Measurements from ENCODE around the gene GPAT3.

GPAT3 gene

DNA sequence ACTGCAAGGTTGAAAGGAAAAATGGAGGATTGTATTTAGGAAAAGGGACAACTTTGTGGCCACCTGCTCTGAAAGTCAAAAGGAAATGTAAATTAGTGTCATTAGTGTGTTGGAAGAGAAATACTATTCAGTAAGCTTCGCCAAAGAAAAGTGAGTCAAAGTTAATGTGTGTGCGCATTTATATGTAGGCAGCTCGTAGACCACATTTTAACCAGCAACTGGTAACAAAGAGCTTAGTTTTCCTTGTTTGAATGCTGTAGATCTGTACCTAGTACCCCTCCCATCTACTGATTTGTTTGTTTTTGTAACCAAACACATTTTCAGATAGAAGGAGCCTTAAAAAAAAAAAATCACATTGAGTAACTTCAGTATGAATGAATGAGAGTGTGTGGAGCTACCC, 69.3 kb downstream of the GPAT3 start:
- no peak for TF ChIP-seq ZFX (IDR thresholded peaks at IDR 0.05)
- TF ChIP-seq, protein P1, sequence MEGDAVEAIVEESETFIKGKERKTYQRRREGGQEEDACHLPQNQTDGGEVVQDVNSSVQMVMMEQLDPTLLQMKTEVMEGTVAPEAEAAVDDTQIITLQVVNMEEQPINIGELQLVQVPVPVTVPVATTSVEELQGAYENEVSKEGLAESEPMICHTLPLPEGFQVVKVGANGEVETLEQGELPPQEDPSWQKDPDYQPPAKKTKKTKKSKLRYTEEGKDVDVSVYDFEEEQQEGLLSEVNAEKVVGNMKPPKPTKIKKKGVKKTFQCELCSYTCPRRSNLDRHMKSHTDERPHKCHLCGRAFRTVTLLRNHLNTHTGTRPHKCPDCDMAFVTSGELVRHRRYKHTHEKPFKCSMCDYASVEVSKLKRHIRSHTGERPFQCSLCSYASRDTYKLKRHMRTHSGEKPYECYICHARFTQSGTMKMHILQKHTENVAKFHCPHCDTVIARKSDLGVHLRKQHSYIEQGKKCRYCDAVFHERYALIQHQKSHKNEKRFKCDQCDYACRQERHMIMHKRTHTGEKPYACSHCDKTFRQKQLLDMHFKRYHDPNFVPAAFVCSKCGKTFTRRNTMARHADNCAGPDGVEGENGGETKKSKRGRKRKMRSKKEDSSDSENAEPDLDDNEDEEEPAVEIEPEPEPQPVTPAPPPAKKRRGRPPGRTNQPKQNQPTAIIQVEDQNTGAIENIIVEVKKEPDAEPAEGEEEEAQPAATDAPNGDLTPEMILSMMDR (conservative IDR thresholded peaks at IDR 0.05): no peak
- no peak overlapping the region for H3K27ac ChIP-seq

DNA sequence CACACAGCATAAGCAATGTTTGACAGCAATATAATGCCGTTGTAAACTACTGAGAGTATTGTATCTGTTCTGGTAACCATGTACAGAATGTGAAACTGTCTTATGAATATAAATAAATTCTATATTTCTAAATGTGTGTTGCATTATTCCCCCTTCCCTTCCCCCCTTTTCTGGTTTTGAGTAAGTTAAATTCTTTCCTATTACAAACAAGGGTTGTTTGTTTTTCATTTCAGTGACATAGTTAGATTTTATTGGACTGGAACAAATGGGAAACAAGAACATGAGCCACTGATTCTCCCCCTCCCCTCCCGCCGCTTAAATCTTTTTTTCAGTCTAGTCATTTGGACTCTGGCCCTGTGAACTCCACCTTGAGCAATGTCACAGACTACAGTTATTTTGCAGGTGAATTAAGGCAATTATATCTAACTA, 69.8 kb downstream of the GPAT3 start:
- H3K27ac ChIP-seq: no peak overlapping the region
- TF ChIP-seq, protein P1 (conservative IDR thresholded peaks at IDR 0.05): no peak
- no peak for TF ChIP-seq ZFX (IDR thresholded peaks at IDR 0.05)

DNA sequence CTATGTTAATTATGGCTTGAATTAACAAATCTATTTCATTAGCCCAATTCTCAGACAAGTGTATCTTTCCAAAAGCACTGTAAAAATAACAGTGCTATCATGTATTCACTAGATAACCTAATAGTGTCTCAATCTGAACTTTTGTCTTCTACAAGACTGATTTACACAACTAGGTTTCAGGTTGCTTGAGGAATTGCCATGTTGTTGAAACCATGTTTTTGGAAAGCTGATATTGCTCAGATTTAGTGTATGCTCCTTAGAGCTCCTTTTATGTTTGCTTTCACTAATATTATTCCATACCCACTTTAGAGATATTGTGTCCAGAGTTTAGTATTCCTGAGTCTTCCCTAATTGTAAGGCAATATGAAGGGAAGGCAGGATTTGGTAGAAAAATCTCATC, 70.6 kb downstream of the GPAT3 start:
- no peak overlapping the region for H3K27ac ChIP-seq
- TF ChIP-seq ZFX (IDR thresholded peaks at IDR 0.05): no peak
- TF ChIP-seq, protein P1 (conservative IDR thresholded peaks at IDR 0.05): no peak

DNA sequence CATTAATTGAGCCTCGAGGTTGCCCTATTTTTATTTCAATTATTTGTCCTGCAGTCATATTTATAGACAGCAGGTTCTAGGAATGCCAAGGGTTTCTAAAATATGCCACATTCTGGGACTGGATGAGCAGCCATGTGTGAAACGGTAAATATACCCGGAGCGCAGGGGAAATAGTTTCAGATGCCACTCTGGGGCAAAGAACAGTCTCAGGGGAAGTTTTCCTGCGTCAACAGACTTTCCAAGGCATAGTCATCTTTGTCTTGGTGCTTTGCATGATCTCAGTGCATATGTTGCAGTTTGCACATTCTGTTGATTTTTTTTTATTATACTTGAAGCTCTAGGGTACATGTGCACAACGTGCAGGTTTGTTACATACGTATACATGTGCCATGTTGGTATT, 71.0 kb downstream of the GPAT3 start:
- H3K27ac ChIP-seq: no peak overlapping the region
- TF ChIP-seq ZFX (IDR thresholded peaks at IDR 0.05): no peak
- TF ChIP-seq, protein P1 (conservative IDR thresholded peaks at IDR 0.05): no peak

DNA sequence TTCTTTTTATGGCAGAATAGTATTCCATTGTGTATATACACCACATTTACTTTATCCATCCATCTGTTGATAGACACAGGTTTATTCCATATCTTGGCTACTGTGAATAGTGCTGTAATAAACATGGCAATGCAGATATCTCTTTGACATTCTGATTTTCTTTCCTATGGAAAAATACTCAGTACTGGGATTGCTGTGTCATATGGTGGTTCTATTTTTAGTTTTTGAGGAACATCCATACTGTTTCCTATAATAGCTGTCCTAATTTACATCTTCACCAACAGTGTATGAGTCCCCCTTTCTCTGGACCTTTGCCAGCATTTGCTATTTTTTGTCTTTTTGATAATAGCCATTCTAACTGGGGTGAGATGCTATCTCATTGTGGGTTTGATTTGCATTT, 73.5 kb downstream of the GPAT3 start:
- TF ChIP-seq, protein P1 (conservative IDR thresholded peaks at IDR 0.05): no peak
- no peak for TF ChIP-seq ZFX (IDR thresholded peaks at IDR 0.05)
- no peak overlapping the region for H3K27ac ChIP-seq

DNA sequence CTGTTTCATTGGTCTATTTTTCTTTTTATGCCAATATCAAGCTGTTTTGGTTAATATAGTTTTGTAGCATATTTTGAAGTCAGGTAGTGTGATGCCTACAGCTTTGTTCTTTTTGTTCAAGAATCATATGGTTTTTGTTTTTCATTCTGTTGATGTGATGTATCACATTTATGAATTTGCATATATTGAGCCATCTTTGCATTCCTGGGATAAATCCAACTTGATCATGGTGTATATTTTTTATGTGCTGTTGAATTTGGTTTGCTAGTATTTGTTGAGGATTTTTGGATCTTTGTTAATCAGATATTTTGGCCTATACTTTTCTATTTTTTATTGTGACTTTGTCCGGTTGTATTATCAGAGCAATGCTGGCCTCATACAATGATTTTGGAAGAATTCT, 74.8 kb downstream of the GPAT3 start:
- no peak overlapping the region for H3K27ac ChIP-seq
- TF ChIP-seq, protein P1 (conservative IDR thresholded peaks at IDR 0.05): no peak
- no peak for TF ChIP-seq ZFX (IDR thresholded peaks at IDR 0.05)

DNA sequence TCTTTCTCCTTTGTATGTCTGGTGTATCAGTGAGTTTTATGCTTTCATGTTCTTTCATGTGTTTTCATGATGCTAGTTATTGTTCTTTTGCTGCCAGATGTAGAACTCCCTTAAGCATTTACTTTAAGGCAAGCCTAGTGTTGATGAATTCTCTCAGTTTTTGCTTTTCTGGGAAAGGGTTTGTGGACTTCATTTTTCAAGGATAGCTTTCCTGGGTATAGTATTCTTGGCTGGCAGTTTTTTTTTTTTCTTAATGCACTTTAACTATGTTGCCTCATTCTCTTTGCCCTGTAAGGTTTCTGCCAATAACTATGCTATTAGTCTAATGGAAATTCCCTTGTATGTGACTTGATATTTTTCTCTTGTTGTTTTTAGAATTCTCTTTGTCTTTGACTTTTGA, 77.1 kb downstream of the GPAT3 start:
- no peak overlapping the region for H3K27ac ChIP-seq
- TF ChIP-seq ZFX (IDR thresholded peaks at IDR 0.05): no peak
- TF ChIP-seq, protein P1 (conservative IDR thresholded peaks at IDR 0.05): no peak

All from C4-2B (cell line).